PFSK-1 (cell line): ENCODE results near the gene NOL3.

Experiments
- FOXP2 ChIP-seq: optimal IDR thresholded peaks from 2 replicates; pipeline ENCODE3; 2011; ENCODE audit warnings: borderline replicate concordance, control low read depth, inconsistent platforms; ENCODE audit not compliant: insufficient read depth; ENCODE audit errors: extremely low read length, extremely low read depth
- POLR2AphosphoS5 ChIP-seq: IDR thresholded peaks from 2 replicates; pipeline ENCODE4 v1.6.1; 2012; ENCODE audit warnings: low read depth, mild to moderate bottlenecking, control low read depth, low read length, moderate library complexity
- SIN3A ChIP-seq: IDR thresholded peaks from 2 replicates; pipeline ENCODE4 v1.6.1; 2012; ENCODE audit warnings: mild to moderate bottlenecking, low read length, moderate library complexity, borderline replicate concordance; ENCODE audit not compliant: insufficient read depth
- TAF1 ChIP-seq: IDR thresholded peaks from 2 replicates; pipeline ENCODE4 v1.6.1; 2012; ENCODE audit warnings: low read length, control low read depth, borderline replicate concordance; ENCODE audit not compliant: insufficient read depth
- TF ChIP-seq, protein P1 (sequence below), 2 experiments: IDR thresholded peaks; 2 replicates each; pipeline versions ENCODE4 v1.6.1 to v1.8.0; 2011 to 2012; ENCODE audit warnings: low read depth in 2 of 2, low read length in 2 of 2, control low read depth in 1 of 2, inconsistent platforms in 1 of 2, mild to moderate bottlenecking in 1 of 2, moderate library complexity in 1 of 2; ENCODE audit not compliant: insufficient read depth in 1 of 2

NOL3 gene

DNA sequence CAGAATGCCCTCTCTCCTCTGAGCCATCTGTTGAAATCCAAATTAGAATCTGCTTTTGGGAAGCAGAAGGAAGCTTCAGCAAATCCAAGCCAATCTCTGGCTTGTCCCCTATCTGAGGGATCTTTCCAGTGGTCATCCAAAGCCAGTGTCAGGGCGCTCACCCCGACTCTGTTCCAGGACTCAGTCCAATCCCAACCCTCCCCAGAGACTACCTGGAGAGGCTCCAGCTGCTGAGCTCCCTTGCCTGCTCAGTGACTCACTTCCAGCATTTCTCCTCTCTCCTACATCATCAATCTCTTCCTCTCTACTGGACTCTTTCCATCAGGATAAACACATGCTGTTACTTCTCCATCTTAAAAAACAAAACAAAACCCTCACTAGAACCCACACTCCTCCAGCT, 11.0 kb downstream of the NOL3 start:
- TF ChIP-seq TAF1 (no peak), POLR2AphosphoS5 (no peak), FOXP2 (no peak), SIN3A (no peak)
- TF ChIP-seq, protein P1, sequence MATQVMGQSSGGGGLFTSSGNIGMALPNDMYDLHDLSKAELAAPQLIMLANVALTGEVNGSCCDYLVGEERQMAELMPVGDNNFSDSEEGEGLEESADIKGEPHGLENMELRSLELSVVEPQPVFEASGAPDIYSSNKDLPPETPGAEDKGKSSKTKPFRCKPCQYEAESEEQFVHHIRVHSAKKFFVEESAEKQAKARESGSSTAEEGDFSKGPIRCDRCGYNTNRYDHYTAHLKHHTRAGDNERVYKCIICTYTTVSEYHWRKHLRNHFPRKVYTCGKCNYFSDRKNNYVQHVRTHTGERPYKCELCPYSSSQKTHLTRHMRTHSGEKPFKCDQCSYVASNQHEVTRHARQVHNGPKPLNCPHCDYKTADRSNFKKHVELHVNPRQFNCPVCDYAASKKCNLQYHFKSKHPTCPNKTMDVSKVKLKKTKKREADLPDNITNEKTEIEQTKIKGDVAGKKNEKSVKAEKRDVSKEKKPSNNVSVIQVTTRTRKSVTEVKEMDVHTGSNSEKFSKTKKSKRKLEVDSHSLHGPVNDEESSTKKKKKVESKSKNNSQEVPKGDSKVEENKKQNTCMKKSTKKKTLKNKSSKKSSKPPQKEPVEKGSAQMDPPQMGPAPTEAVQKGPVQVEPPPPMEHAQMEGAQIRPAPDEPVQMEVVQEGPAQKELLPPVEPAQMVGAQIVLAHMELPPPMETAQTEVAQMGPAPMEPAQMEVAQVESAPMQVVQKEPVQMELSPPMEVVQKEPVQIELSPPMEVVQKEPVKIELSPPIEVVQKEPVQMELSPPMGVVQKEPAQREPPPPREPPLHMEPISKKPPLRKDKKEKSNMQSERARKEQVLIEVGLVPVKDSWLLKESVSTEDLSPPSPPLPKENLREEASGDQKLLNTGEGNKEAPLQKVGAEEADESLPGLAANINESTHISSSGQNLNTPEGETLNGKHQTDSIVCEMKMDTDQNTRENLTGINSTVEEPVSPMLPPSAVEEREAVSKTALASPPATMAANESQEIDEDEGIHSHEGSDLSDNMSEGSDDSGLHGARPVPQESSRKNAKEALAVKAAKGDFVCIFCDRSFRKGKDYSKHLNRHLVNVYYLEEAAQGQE (IDR thresholded peaks at IDR 0.05; ENCODE audit: insufficient read depth in 1 of 2, low read depth in 2 of 2, low read length in 2 of 2), result no peak

DNA sequence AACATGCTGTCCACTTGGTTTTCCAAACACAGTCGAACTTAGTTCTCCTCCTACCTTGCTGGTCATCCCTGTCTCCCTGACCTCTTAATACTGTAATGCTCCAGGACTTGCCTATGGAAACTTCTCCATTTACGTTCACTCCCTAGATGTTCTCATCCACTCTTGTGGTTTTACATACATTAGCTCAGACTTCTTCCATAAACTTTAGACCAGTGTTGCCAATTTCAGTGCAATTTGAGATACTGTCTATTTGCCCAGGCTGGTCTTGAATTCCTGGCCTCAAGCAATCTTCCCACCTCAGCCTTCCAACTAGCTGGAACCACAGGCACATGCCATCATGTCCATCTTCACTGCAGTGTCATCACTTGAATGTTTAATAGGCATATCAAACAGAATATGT, 11.9 kb downstream of the NOL3 start:
- TF ChIP-seq FOXP2, result no peak
- no peak for TF ChIP-seq SIN3A
- TF ChIP-seq, protein P1 (IDR thresholded peaks at IDR 0.05; ENCODE audit: insufficient read depth in 1 of 2, low read depth in 2 of 2, low read length in 2 of 2), result no peak
- no peak for TF ChIP-seq POLR2AphosphoS5

DNA sequence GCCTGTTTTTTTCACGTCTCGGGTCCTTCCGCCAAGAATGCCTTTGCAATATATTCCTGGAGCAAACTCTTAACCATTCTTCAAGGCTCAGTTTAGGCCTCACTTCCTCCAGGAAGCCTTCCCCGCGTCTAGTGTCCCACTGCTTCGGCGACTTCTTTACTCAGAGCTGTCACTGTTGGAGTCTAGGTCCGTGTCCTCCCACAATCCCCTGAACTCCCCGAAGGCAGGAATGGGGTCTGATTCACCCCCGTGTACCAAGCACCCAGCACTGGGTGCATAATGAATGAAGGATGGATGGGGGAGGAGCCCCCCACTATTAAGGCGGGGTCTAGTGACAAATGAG, 12.9 kb downstream of the NOL3 start:
- TF ChIP-seq POLR2AphosphoS5 (peak; percentile 16; the same call in 1 of the 2 replicates), TAF1 (no peak)

DNA sequence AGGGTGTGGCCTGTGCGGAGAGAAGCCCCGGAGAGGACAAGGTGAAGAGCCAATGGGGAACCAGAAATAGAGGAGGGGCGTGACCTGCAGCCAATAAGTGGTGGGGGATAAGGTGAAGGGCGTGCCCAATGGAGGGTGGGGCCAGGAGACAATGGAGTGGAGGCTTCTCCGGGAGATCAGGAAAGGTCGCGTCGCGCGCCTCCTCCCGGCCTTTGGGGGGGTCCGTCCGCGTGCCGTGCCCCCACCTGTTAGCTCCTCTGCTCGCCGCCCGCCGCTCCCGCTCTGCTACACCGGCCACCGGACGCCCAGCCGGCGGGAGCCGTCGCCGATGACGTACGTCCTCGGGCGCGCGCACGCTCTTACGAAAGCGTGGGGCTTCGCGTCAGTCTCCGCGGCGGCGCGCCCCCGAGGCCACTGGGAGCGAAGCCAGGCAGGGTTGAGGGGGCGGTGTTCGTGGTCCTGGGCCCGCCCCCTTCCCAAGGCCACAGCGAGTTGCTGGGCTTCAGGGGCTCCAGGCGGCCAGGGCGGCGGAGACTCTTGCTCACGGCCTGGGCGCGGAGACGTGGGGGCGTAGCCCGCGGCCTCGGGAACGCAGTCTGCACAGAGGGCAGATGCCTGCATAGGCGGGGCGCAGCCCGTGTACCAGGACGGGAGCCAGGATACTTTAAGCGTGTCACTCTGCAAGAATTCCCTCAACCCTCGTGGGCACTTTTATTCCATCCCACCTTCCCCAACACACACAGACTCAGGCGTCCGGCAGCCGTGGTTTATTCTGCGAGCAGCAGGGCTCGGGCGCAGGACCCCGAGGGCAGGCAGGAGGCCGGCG, 13.5 kb downstream of the NOL3 start, which contains the start of gene MATCAP1:
MATCAP1 (minus strand) TSS at position 337 of the 826 bp plus-strand sequence. CDS start 3,353 bp downstream, outside the sequence.
- TF ChIP-seq SIN3A, result peak; percentile 4; the same call in 1 of the 2 replicates
- no peak for TF ChIP-seq TAF1
- TF ChIP-seq, protein P1 (IDR thresholded peaks at IDR 0.05; ENCODE audit: insufficient read depth in 1 of 2, low read depth in 2 of 2, low read length in 2 of 2), result peak in 1 of 2 experiments; percentile 53; a peak in 2 of 4 replicates
- TF ChIP-seq POLR2AphosphoS5, result peak; percentile 66; the same call in 1 of the 2 replicates
- no peak for TF ChIP-seq FOXP2

DNA sequence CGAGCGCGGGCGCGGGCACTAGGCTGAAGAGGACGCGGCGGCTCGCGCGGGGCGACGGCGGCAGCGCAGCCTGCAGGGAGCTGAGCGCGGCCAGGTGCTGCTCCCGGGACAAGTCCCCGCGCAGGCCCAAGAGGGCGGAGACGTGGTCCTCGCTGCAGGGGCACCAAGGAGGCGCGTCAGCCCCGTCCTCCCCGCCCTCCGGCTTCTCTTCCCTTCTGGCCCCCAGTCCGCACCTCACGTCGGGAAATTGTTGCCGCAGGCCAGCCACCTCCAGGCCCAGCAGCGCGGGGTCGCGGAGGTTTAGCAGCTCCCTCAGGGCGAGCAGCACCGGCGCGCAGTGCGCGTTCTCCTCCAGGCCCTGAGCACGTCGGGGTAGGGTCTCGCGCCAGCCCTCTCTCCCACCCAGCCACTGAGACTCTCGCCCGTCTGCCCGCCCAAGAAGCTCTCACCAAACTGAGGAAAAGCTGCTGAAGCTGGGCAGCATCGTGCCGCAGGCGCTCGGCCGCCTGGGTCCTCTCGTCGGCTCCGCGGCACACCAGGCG, 14.2 kb downstream of the NOL3 start:
- no peak for TF ChIP-seq FOXP2
- TF ChIP-seq SIN3A, result no peak
- TF ChIP-seq, protein P1 (IDR thresholded peaks at IDR 0.05; ENCODE audit: insufficient read depth in 1 of 2, low read depth in 2 of 2, low read length in 2 of 2), result no peak
- no peak for TF ChIP-seq TAF1
- no peak for TF ChIP-seq POLR2AphosphoS5
